H9 (cell line): ENCODE measurements around the gene CAMTA1. TPM values are rescaled to one million over a fixed set of nuclear protein-coding genes. Genes with fewer than 3 reads are reported as not detected.

Source experiments
- DNase-seq: peaks from one replicate; pipeline ENCODE4 v3.0.0-alpha.2; 2017
- H2AFZ ChIP-seq: one replicate; pipeline ENCODE4 v1.6.1; 2013; ENCODE audit warnings: mild to moderate bottlenecking, low read length, control low read depth, moderate library complexity
- H2AK5ac ChIP-seq: 2 replicates; pipeline ENCODE4 v1.6.1; 2013; ENCODE audit warnings: low read length, control low read depth, mixed read lengths; ENCODE audit not compliant: insufficient read length
- H2BK120ac ChIP-seq: one replicate; pipeline ENCODE4 v1.6.1; 2013; ENCODE audit warnings: low read depth, mild to moderate bottlenecking, low read length, control low read depth, inconsistent platforms; ENCODE audit not compliant: poor library complexity, severe bottlenecking
- H2BK12ac ChIP-seq: 2 replicates; pipeline ENCODE4 v1.6.1; 2013; ENCODE audit warnings: low read length, control low read depth, mixed read lengths, low read depth; ENCODE audit not compliant: insufficient read length
- H2BK15ac ChIP-seq: 2 replicates; pipeline ENCODE4 v1.6.1; 2013; ENCODE audit warnings: low read depth, low read length, control low read depth
- H2BK20ac ChIP-seq: one replicate; pipeline ENCODE4 v1.6.1; 2013; ENCODE audit warnings: low read depth, mild to moderate bottlenecking, low read length, control low read depth, inconsistent platforms; ENCODE audit not compliant: poor library complexity, severe bottlenecking
- H2BK5ac ChIP-seq: 2 replicates; pipeline ENCODE4 v1.6.1; 2013; ENCODE audit warnings: low read length, control low read depth, mixed read lengths; ENCODE audit not compliant: insufficient read length
- H3K14ac ChIP-seq: 2 replicates; pipeline ENCODE4 v1.6.1; 2013; ENCODE audit warnings: low read length, control low read depth; ENCODE audit not compliant: insufficient read depth
- H3K18ac ChIP-seq: 2 replicates; pipeline ENCODE4 v1.6.1; 2013; ENCODE audit warnings: low read depth, mild to moderate bottlenecking, mixed read lengths, low read length, control low read depth; ENCODE audit not compliant: insufficient read length
- H3K23ac ChIP-seq: 2 replicates; pipeline ENCODE4 v1.6.1; 2013; ENCODE audit warnings: low read length, control low read depth, mixed read lengths, low read depth; ENCODE audit not compliant: insufficient read length
- H3K23me2 ChIP-seq: 2 replicates; pipeline ENCODE4 v1.6.1; 2013; ENCODE audit warnings: low read depth, mild to moderate bottlenecking, mixed read lengths, low read length, control low read depth; ENCODE audit not compliant: insufficient read length, poor library complexity, severe bottlenecking
- H3K27ac ChIP-seq: 2 replicates; pipeline ENCODE4 v1.5.1; 2013; ENCODE audit warnings: low read length, control low read depth, mixed read lengths, low read depth; ENCODE audit not compliant: insufficient read length
- H3K27me3 ChIP-seq: 2 replicates; pipeline ENCODE4 v1.6.1; 2013; ENCODE audit warnings: low read length, control low read depth, inconsistent platforms; ENCODE audit not compliant: insufficient read depth
- H3K4ac ChIP-seq: 2 replicates; pipeline ENCODE4 v1.6.1; 2013; ENCODE audit warnings: low read depth, mild to moderate bottlenecking, control low read depth, inconsistent platforms, low read length, moderate library complexity
- H3K4me1 ChIP-seq: 2 replicates; pipeline ENCODE4 v1.6.1; 2013; ENCODE audit warnings: low read length, control low read depth, inconsistent platforms; ENCODE audit not compliant: insufficient read depth
- H3K4me2 ChIP-seq: 2 replicates; pipeline ENCODE4 v1.6.1; 2013; ENCODE audit warnings: low read length, control low read depth, mixed read lengths; ENCODE audit not compliant: insufficient read length, insufficient read depth
- H3K56ac ChIP-seq: 2 replicates; pipeline ENCODE4 v1.6.1; 2013; ENCODE audit warnings: low read depth, mild to moderate bottlenecking, mixed read lengths, low read length, control low read depth; ENCODE audit not compliant: insufficient read length
- H3K79me1 ChIP-seq: 2 replicates; pipeline ENCODE4 v1.6.1; 2013; ENCODE audit warnings: low read depth, mild to moderate bottlenecking, moderate library complexity, low read length, control low read depth, inconsistent platforms; ENCODE audit not compliant: insufficient read depth, poor library complexity, severe bottlenecking
- H3K79me2 ChIP-seq: 2 replicates; pipeline ENCODE4 v1.6.1; 2013; ENCODE audit warnings: low read length, control low read depth, inconsistent platforms; ENCODE audit not compliant: insufficient read depth
- H3K9ac ChIP-seq: 2 replicates; pipeline ENCODE4 v1.6.1; 2013; ENCODE audit warnings: low read length, control low read depth, mixed read lengths; ENCODE audit not compliant: insufficient read length; ENCODE audit errors: extremely low read depth
- H3K9me3 ChIP-seq: one replicate; pipeline ENCODE4 v1.6.1; 2013; ENCODE audit warnings: low read depth, low read length, inconsistent platforms; ENCODE audit not compliant: control insufficient read depth
- H3T11ph ChIP-seq: one replicate; pipeline ENCODE4 v1.6.1; 2013; ENCODE audit warnings: mild to moderate bottlenecking, low read length, control low read depth, inconsistent platforms
- H4K20me1 ChIP-seq: one replicate; pipeline ENCODE4 v1.6.1; 2013; ENCODE audit not compliant: control insufficient read depth, insufficient read length, insufficient read depth
- H4K5ac ChIP-seq: 2 replicates; pipeline ENCODE4 v1.6.1; 2013; ENCODE audit warnings: low read depth, mild to moderate bottlenecking, mixed read lengths, low read length, control low read depth; ENCODE audit not compliant: insufficient read length
- H4K8ac ChIP-seq: replicated peaks from 2 replicates; pipeline ENCODE4 v1.6.1; 2013; ENCODE audit warnings: low read length, control low read depth, mixed read lengths, low read depth; ENCODE audit not compliant: insufficient read length
- H4K91ac ChIP-seq: 2 replicates; pipeline ENCODE4 v1.6.1; 2013; ENCODE audit warnings: low read depth, mild to moderate bottlenecking, moderate library complexity, mixed read lengths, low read length, control low read depth; ENCODE audit not compliant: insufficient read length
- H3K27ac Mint-ChIP-seq, 3 experiments: 2 replicates in 2 of 3; 3 replicates in 1 of 3; pipeline ENCODE4 v1.8.0; 2020 to 2021; ENCODE audit warnings: mixed read lengths in 3 of 3, mild to moderate bottlenecking in 1 of 3, moderate library complexity in 1 of 3
- H3K27me3 Mint-ChIP-seq: 2 replicates; pipeline ENCODE4 v1.8.0; 2021; ENCODE audit warnings: low read depth, mild to moderate bottlenecking, moderate library complexity, mixed read lengths
- H3K36me3 Mint-ChIP-seq, 3 experiments: 2 replicates in 2 of 3; 3 replicates in 1 of 3; pipeline ENCODE4 v1.8.0; 2020 to 2021; ENCODE audit warnings: low read depth in 3 of 3, mixed read lengths in 3 of 3; ENCODE audit not compliant: insufficient read depth in 1 of 3
- H3K4me1 Mint-ChIP-seq, 2 experiments: 2 replicates each; pipeline ENCODE4 v1.8.0; 2020; ENCODE audit warnings: mixed read lengths in 2 of 2
- H3K4me3 Mint-ChIP-seq, 2 experiments: 2 replicates in 1 of 2; 3 replicates in 1 of 2; pipeline ENCODE4 v1.8.0; 2020 to 2021; ENCODE audit warnings: mild to moderate bottlenecking in 2 of 2, mixed read lengths in 2 of 2, moderate library complexity in 1 of 2
- H3K9me3 Mint-ChIP-seq, 2 experiments: 2 replicates in 1 of 2; 3 replicates in 1 of 2; pipeline ENCODE4 v1.8.0; 2020; ENCODE audit warnings: mild to moderate bottlenecking in 2 of 2, mixed read lengths in 2 of 2, moderate library complexity in 1 of 2
- WGBS: extraction: QIAGEN DNeasy Blood & Tissue Kit; methylation state at CpG from one replicate; pipeline ENCODE4 v1.1.7; 2013; ENCODE audit warnings: missing lambda C conversion rate, low lambda C conversion rate, mixed read lengths; ENCODE audit not compliant: insufficient read length; ENCODE audit errors: extremely low coverage; 5-methylcytosine and 5-hydroxymethylcytosine counted together
- total RNA-seq: library from RNA; stranded (reverse); gene quantifications from 2 replicates; pipeline ENCODE4 v1.2.1, GENCODE V29; 2021
- TF ChIP-seq, protein P1 (sequence below): fragments of 200-600 bp; sonication (generic); conservative IDR thresholded peaks from 3 replicates; pipeline ENCODE4 v1.8.0; 2021; ENCODE audit warnings: antibody characterized with exemption, mild to moderate bottlenecking

The CAMTA1 gene
- total RNA-seq, 1 experiment from 2014 or later, result 115 TPM

GRCh38 chr1:7095343-7095964, 310.2 kb downstream of the CAMTA1 start:
- Histone ChIP-seq H4K5ac (no peak overlapping the region), H4K8ac (no peak overlapping the region), H3K9me3 (no peaks in the 10 kb centered on the region), H3K79me2 (0 out of 2 replicates have a peak, but pooled peaks cover 2% of the 10 kb centered on the region), H2AK5ac (no peak overlapping the region), H3K27me3 (no peaks in the 10 kb centered on the region), H3K4ac (no peak overlapping the region), H3K23ac (no peak overlapping the region), H2BK120ac (no peak overlapping the region), H3K56ac (no peak overlapping the region), H3K23me2 (no peaks in the 10 kb centered on the region), H3T11ph (no peak overlapping the region), H4K20me1 (no peaks in the 10 kb centered on the region), H3K79me1 (no peaks in the 10 kb centered on the region), H3K14ac (no peak overlapping the region), H2BK12ac (no peak overlapping the region), H3K4me2 (no peak overlapping the region), H3K27ac (no peak overlapping the region), H2BK15ac (no peak overlapping the region), H3K9ac (no peak overlapping the region), H3K4me1 (no peaks in the 10 kb centered on the region), H2BK5ac (no peak overlapping the region), H4K91ac (no peak overlapping the region), H2BK20ac (no peak overlapping the region), H3K18ac (no peak overlapping the region), H2AFZ (no peak overlapping the region)
- no CpG with 5 or more reads among the region's 12 CpGs for WGBS
- no peak for DNase-seq
- H3K4me1 Mint-ChIP-seq, result peaks cover 9 to 12% of the 10 kb centered on the region in 2 experiments; a peak in 3 of 4 replicates
- no peak overlapping the region for H3K4me3 Mint-ChIP-seq
- TF ChIP-seq, protein P1, sequence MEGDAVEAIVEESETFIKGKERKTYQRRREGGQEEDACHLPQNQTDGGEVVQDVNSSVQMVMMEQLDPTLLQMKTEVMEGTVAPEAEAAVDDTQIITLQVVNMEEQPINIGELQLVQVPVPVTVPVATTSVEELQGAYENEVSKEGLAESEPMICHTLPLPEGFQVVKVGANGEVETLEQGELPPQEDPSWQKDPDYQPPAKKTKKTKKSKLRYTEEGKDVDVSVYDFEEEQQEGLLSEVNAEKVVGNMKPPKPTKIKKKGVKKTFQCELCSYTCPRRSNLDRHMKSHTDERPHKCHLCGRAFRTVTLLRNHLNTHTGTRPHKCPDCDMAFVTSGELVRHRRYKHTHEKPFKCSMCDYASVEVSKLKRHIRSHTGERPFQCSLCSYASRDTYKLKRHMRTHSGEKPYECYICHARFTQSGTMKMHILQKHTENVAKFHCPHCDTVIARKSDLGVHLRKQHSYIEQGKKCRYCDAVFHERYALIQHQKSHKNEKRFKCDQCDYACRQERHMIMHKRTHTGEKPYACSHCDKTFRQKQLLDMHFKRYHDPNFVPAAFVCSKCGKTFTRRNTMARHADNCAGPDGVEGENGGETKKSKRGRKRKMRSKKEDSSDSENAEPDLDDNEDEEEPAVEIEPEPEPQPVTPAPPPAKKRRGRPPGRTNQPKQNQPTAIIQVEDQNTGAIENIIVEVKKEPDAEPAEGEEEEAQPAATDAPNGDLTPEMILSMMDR, result no peak
- no peak overlapping the region for H3K27ac Mint-ChIP-seq
- peaks cover 8% of the 10 kb centered on the region for H3K27me3 Mint-ChIP-seq
- no peaks in the 10 kb centered on the region for H3K36me3 Mint-ChIP-seq
- no peaks in the 10 kb centered on the region; a peak in 1 of 5 replicates for H3K9me3 Mint-ChIP-seq
